Cerebellar cortex (tissue), 1 donor: ENCODE measurements around the gene BICD1.
"Not testable (repeated sequence)": the region's sequence is repeated elsewhere in the genome, so short reads cannot be mapped to it uniquely, and the experiment has no call there.

Experiments used
- DNase-seq: peaks from one replicate; pipeline ENCODE4 v3.0.0-alpha.2; 2015; ENCODE audit warnings: low spot score

Gene BICD1

DNA sequence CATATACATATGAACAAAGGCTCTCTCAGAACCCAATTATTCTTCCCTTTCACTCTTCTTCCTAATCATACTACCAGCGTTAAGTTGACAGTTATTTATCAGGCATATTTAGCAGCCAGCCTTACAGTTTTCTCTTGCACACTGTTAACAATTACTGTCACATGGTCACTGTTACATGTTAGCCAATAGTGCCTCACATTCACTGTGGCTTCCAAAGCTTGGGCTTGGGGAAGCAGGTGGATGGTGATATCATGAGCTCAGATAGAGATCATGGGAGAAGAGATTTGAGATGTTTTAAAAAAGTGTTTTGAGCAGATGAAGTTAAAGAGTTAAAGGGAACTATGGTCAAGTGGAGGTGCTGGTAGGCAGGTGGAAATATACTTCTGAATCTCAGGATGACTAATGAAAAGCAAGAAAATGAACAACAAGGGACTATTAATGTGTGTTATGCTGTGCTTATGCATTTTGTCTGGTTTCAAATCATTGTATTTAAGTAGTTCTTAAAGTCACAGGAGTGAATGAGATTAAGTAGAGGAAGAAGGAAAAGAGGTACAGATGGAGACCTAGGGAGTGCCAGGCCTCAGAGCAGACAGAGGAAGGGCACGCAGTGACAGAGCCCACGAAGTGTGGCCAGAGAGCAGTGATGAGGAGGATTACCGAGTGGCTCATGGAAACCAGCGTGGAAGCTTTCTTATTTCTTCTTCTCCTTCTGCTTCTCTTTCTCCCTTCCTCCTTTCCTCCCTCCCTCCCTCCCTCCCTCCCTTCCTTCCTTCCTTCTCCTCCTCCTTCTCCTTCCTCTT lies 39.6 kb downstream of the BICD1 start:
- no peak for DNase-seq

- no peak for DNase-seq
Measured at GRCh38 chr12:32148372-32148771, 41.7 kb downstream of the BICD1 start.

- no peak for DNase-seq
Measured at GRCh38 chr12:32149489-32149888, 42.8 kb downstream of the BICD1 start.

DNA sequence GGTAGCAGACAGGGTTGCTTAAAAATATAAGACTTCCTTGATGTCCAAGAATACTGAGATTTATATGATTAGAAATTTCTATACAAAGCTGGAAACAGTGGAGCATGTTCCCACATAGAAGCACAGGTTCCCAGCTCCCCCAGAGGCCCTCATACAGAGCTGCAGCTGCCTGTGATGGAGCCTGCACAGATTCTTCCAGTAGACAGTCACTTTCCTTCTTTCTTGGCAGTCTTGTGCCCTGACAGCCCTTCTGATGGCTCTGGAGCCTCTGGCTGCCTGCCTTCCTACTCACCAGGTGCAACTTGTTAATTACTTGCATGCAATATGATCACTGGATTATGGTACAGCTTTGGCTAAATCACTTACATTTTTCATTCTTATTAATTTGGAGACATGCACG lies 44.4 kb downstream of the BICD1 start:
- peak; percentile 76 for DNase-seq

DNA sequence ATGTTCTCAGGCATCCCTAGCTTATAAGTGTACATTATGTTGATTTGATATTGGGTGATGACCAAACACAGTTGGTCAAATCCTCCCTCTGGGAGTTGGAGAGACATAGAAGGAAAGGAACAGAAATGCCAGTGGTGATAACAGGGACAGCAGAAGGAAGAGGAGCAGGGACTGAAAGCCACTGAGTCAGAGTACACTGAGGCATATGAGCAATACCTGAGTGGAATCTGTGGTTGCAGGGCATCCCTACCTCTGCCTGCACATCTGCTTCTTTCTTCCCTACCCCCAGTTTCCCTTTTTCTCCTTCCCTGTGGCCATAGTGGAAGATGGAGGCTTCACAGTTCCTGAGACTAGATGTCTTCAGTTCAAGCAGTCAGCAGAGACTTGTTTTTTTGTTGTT lies 44.9 kb downstream of the BICD1 start:
- DNase-seq: no peak

DNA sequence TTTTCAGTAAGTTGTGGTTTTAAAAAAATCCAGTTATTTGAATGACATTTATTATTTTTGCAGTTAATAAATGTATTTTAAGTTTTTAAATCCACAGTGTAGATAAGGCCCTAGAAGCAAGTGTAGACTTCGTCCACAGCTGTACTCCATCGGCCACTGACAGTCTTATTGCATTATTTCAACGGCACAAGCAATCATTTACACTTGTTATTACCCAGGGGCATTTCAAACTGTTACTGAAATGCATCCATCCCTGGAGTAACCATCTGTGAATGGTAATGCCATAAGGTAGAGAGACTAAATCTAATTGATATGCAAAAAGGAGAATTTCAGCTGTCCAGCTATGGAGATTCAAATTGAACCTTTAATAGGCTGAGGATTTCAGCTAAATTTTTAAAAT lies 48.4 kb downstream of the BICD1 start:
- peak; percentile 49 for DNase-seq

- peak; percentile 34 for DNase-seq
Measured at GRCh38 chr12:32155961-32156529, 49.4 kb downstream of the BICD1 start.

DNA sequence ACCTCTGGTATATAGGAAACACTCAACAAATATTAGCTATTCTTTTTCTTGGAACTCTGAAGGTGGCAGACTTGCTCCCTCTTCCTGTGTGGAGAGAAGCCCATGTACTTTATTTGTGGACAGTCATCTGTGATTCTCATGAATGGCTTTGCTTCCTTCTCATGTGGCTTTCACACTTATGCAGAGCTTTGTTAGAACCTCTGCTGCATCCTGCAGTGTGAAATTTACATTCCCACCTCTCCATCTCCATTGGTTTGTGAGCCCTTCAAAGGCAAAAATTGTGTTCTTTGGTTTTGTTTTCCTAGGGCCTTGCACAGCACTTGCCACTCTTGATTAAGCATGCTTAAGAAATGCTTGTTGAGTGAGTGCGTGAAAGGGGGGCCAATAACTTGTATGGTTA lies 51.9 kb downstream of the BICD1 start:
- no peak for DNase-seq

GRCh38 chr12:32159381-32159780 lies 52.7 kb downstream of the BICD1 start:
- no peak for DNase-seq

- DNase-seq: peak; percentile 49
Measured at GRCh38 chr12:32159925-32160324, 53.3 kb downstream of the BICD1 start.

DNA sequence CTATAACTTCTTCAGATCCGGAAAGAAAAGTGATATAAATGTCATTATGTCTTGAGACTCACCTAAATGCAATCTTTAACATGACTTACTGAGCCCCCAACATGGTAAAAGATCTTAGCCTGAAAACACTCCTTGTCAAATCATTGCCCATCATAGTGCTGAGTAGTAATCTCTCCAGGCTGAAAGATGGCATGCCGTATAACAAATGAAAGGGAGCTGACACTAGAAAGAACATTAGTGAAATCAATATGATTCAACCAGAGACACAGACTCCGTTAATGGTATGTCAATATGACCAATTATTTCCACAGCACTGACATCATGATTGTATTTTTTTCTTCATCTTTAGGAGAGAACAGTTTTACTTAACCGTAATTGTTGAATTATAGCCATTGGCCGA lies 54.4 kb downstream of the BICD1 start:
- no peak for DNase-seq

GRCh38 chr12:32163596-32163995 lies 56.9 kb downstream of the BICD1 start:
- no peak for DNase-seq

DNA sequence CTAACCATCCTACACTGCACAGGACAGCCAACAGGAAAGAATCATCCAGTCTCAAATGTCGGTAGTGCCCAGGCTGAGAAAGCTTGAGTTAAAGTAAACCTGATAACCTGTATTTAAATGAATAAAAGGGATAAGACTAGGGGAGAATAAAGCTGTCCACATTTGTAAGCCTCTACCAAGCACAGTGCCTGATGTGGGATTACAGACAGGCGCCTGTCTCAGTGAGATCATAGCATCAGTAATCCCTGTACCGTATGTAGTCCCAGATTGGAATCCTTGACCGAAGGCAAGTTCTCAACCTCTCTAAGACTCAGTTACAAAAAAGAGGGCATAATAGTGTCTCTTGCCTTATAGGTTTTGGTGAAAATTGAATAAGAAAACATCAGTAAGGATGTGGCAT lies 59.9 kb downstream of the BICD1 start:
- DNase-seq: no peak

- peak; percentile 56 for DNase-seq
Measured at GRCh38 chr12:32170437-32170998, 63.9 kb downstream of the BICD1 start.

GRCh38 chr12:32171211-32171610 lies 64.6 kb downstream of the BICD1 start:
- no peak for DNase-seq

GRCh38 chr12:32176606-32177005 lies 70.0 kb downstream of the BICD1 start:
- DNase-seq: no peak

DNA sequence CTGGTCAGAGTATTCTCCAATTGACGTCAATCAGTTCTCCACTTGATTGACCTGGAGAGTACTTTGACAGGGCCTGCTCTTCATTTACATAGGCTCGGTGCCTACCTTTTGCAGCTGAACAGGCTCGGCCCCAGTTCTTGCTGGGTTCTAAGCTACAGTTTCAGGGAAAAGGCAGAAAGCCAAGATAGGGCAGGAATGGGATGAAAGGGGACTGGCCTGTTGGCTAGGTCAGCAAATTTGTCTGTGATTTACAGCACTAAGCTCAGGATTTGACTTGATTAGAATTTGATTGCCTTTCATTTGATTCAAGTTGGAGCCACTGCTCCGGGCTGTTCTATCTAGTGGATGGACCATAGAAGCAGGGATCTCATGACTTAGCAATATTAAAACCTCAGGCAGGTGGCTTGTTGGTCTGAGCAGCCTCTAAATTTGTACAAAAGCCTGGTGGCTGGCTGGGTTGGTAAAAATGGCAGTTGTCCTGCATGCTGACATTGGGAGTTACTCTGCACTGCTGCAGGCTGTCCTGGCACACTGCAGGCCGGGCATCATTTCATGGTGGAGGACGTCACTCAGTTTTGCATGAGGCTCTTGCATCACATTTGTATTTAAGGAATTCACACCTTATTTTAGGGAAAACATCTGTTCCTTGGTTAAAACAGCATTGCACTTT lies 71.8 kb downstream of the BICD1 start:
- DNase-seq: no peak

GRCh38 chr12:32179011-32179395 lies 72.4 kb downstream of the BICD1 start:
- no peak for DNase-seq

DNA sequence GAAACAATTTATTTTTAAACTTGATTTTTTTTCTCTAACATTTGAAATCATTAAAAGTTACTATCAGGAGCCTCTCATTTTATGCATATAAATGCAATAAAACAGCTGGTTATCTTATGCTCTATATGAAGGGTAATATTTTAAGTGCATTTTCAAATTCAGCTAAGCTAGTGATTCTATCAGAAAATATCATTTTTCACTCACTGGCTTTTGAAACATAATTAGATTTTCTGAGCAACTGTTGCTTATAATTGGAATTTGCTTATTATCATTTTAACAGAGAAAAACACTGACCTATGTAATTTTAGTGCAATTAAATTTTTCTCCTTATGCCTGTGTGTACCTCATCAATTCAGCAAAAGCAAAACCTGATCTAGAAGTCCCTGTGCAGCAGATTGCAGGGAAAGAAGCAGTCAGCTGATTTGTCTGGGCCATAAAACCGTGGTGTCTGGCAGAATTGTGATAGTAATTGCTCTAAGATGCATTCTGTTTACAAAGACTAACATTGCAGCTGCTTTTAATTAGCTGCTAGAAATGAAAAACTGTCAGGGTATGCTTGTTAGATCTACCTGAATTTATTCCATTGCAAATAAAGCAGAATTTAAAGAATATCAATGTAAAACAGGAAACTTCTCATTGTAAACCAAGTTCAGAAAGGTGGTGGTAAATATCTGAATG lies 75.0 kb downstream of the BICD1 start:
- no peak for DNase-seq

DNA sequence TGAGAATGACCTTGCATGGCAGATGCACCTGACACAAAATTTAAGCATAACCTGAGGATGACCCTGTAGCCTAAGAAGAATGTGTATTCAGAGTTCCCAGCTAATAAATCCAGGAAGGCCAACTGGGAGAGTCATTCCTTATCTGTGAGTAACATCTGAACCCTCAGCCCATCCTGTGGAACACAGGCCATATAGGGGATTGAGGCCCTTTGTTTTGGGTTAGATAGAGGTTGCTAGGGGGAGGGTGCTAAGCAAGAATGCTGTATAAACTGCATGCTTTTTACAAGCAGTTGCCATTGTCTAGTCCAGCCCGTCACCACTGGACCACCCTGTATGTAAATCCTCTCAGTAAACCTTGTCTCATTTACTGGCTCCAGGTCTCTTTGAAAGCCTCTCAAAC lies 77.0 kb downstream of the BICD1 start:
- DNase-seq: no peak

DNA sequence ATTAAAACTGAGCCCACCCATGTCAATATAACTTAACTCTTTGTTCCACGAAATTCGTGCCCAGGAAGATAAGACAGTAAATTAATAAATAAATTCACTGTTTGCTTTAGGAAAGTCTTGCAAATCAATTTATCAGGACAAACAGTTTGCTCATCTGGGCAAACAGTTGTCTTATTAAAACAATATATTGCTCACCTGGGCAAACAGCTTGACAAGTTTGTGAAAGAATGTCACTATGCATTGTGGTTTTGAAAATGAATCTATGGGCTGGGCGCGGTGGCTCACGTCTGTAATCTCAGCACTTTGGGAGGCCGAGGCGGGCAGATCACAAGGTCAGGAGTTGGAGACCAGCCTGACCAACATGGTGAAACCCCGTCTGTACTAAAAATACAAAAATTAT lies 80.5 kb downstream of the BICD1 start:
- not testable (repeated sequence) for DNase-seq

DNA sequence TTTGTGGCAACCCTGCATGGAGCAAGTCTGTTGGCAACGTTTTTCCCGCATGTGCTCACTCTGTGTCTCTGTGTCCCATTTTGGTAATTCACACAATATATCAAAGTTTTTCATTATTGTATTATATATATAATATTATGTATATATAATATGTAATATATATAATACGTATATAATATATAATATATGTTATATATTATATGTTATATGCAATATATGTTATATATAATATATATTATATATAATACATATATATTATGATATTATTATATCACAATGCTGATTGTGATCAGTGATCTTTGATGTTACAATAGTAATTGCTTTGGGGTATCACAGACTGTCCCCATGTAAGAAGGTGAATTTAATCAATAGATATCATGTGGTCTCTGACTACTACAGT lies 84.8 kb downstream of the BICD1 start:
- no peak for DNase-seq
